CD4-positive, alpha-beta T cell (primary cell): Measurements from ENCODE around the gene PTCD2. TPM values are rescaled to one million over a fixed set of nuclear protein-coding genes. Genes with fewer than 3 reads are reported as not detected.

Experiments
- ATAC-seq: fragments of 200-7000 bp; cut with Tn5 transposase; one replicate; pipeline ENCODE4 v1.10.0; 2022; ENCODE audit warnings: mild to moderate bottlenecking; ENCODE audit not compliant: poor library complexity
- CTCF ChIA-PET: fragments of 350-600 bp; sonication (Branson Sonifier 250); formaldehyde crosslinking; loops from one replicate; lab custom pipeline; 2021; ENCODE audit warnings: antibody characterized with exemption, inconsistent platforms; lab: Charles Lee
- POLR2A ChIA-PET: fragments of 350-600 bp; sonication (Branson Sonifier 250); formaldehyde crosslinking; loops from one replicate; lab custom pipeline; 2021; ENCODE audit warnings: antibody characterized with exemption, inconsistent platforms; lab: Charles Lee
- DNase-seq, 14 experiments: peaks; one replicate each; pipeline ENCODE4 v3.0.0-alpha.2; 2013 to 2020; ENCODE audit warnings: mixed read lengths in 2 of 14
- H3K27ac ChIP-seq, 2 donors: one replicate each; pipeline versions ENCODE4 v1.5.1 to v1.7.0; 2013; ENCODE audit warnings: low read length in 2 of 2, low read depth in 1 of 2, mild to moderate bottlenecking in 1 of 2
- H3K27me3 ChIP-seq, 2 experiments: 1 replicate in 1 of 2; 2 replicates in 1 of 2; pipeline versions ENCODE4 v1.6.1 to v1.7.0; 2013; ENCODE audit warnings: low read length in 2 of 2, control low read depth in 1 of 2, mild to moderate bottlenecking in 1 of 2, moderate library complexity in 1 of 2; ENCODE audit not compliant: insufficient read depth in 2 of 2, control insufficient read depth in 1 of 2
- H3K36me3 ChIP-seq: one replicate; pipeline ENCODE4 v1.6.1; 2013; ENCODE audit warnings: low read length, control low read depth; ENCODE audit not compliant: insufficient read depth
- H3K4me1 ChIP-seq: one replicate; pipeline ENCODE4 v1.6.1; 2013; ENCODE audit warnings: low read length, control low read depth; ENCODE audit not compliant: insufficient read depth
- H3K4me3 ChIP-seq: one replicate; pipeline ENCODE4 v1.5.1; 2013; ENCODE audit warnings: mild to moderate bottlenecking, low read length, moderate library complexity
- H3K9me3 ChIP-seq, 2 experiments: 1 replicate in 1 of 2; 2 replicates in 1 of 2; pipeline versions ENCODE4 v1.6.1 to v1.7.0; 2013; ENCODE audit warnings: low read length in 2 of 2, mild to moderate bottlenecking in 2 of 2, control low read depth in 1 of 2, moderate library complexity in 1 of 2; ENCODE audit not compliant: control insufficient read depth in 1 of 2, insufficient read depth in 1 of 2
- H3K27ac Mint-ChIP-seq: one replicate; pipeline ENCODE4 v1.8.0; 2020; ENCODE audit warnings: mixed read lengths
- H3K27me3 Mint-ChIP-seq: one replicate; pipeline ENCODE4 v1.8.0; 2021; ENCODE audit warnings: mixed read lengths
- H3K36me3 Mint-ChIP-seq: one replicate; pipeline ENCODE4 v1.8.0; 2021; ENCODE audit warnings: low read depth, mixed read lengths
- H3K4me1 Mint-ChIP-seq: one replicate; pipeline ENCODE4 v1.8.0; 2021; ENCODE audit warnings: low read depth, mixed read lengths
- H3K4me3 Mint-ChIP-seq: one replicate; pipeline ENCODE4 v1.8.0; 2020; ENCODE audit warnings: mild to moderate bottlenecking, mixed read lengths
- H3K9me3 Mint-ChIP-seq: one replicate; pipeline ENCODE4 v1.8.0; 2020; ENCODE audit warnings: mixed read lengths
- intact Hi-C, 2 experiments: fragments of 100-400 bp; cut with DNase I in 1 of 2; cut with micrococcal nuclease in 1 of 2; formaldehyde crosslinking; loops; one replicate each; pipeline versions ENCODE4 v1.15.1 to v1.9.0; 2023 to 2025; cut with DNase I, micrococcal nuclease
- total RNA-seq, 174 experiments: library from RNA in 2 of 174; stranded (reverse) in 2 of 174; gene quantifications; one replicate each; pipeline ENCODE4 v1.2.3 and lab custom pipeline; 2021 to 2026
- TF ChIP-seq, protein P1 (sequence below): fragments of 200-600 bp; IDR thresholded peaks from one replicate; pipeline ENCODE4 v1.8.0; 2022; ENCODE audit warnings: antibody characterized with exemption, mild to moderate bottlenecking

Gene PTCD2
- total RNA-seq, 2 experiments from 2014 or later = 2.9 to 3.3 TPM

DNA sequence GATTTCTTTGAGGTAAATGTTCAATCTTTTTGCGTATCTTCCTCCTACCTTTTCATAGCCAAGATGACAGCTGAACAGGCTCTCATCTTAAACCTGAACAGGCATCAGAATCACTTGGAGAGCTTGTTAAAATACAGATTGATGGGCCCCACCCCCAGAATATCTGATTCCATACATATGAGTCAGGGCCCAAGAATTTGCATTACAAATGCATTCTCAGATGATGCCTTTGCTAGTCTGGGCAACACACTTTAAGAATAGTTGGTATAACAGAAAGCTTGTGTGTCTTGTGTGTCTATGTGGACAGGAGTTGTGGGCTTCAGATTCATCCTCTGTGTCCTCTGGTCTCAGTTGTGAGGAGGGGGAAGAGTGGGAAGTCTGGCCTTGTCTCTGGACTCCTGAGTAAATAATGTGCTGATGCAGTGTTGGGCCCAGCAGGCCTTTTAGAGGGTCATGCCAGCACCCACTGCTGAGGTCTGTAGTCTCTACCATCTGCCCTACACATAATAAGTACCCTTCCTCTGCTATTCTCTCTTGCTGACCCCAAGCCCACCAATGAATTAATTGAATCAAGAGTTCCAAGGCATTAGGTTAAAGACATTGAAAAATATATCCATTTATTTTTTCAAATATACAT is 43.1 kb downstream of the PTCD2 start:
- H3K4me1 Mint-ChIP-seq = no peaks in the 10 kb centered on the region
- no peak overlapping the region for H3K4me3 Mint-ChIP-seq
- H3K27ac ChIP-seq = no peak overlapping the region
- TF ChIP-seq, protein P1, sequence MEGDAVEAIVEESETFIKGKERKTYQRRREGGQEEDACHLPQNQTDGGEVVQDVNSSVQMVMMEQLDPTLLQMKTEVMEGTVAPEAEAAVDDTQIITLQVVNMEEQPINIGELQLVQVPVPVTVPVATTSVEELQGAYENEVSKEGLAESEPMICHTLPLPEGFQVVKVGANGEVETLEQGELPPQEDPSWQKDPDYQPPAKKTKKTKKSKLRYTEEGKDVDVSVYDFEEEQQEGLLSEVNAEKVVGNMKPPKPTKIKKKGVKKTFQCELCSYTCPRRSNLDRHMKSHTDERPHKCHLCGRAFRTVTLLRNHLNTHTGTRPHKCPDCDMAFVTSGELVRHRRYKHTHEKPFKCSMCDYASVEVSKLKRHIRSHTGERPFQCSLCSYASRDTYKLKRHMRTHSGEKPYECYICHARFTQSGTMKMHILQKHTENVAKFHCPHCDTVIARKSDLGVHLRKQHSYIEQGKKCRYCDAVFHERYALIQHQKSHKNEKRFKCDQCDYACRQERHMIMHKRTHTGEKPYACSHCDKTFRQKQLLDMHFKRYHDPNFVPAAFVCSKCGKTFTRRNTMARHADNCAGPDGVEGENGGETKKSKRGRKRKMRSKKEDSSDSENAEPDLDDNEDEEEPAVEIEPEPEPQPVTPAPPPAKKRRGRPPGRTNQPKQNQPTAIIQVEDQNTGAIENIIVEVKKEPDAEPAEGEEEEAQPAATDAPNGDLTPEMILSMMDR = no peak
- no peaks in the 10 kb centered on the region for H3K9me3 ChIP-seq
- DNase-seq (no peak), ATAC-seq (no peak)
- H3K27me3 Mint-ChIP-seq = no peaks in the 10 kb centered on the region
- POLR2A ChIA-PET = no interaction called here
- CTCF ChIA-PET = no interaction called here
- H3K4me3 ChIP-seq = no peak overlapping the region
- H3K36me3 ChIP-seq = peaks cover 18% of the 10 kb centered on the region
- H3K4me1 ChIP-seq = no peaks in the 10 kb centered on the region
- intact Hi-C loops = no loop called here
- H3K27ac Mint-ChIP-seq = no peak overlapping the region
- peaks cover 48% of the 10 kb centered on the region for H3K36me3 Mint-ChIP-seq
- H3K27me3 ChIP-seq = no peaks in the 10 kb centered on the region
- no peaks in the 10 kb centered on the region for H3K9me3 Mint-ChIP-seq

GRCh38 chr5:72364171-72364570 is 44.0 kb downstream of the PTCD2 start:
- TF ChIP-seq, protein P1 = no peak
- no peaks in the 10 kb centered on the region for H3K27me3 ChIP-seq
- no peak overlapping the region for H3K4me3 ChIP-seq
- no peaks in the 10 kb centered on the region for H3K4me1 Mint-ChIP-seq
- no peaks in the 10 kb centered on the region for H3K9me3 ChIP-seq
- ChIA-PET POLR2A (no interaction called here), CTCF (no interaction called here)
- peaks cover 39% of the 10 kb centered on the region for H3K36me3 Mint-ChIP-seq
- no peak for ATAC-seq
- no peaks in the 10 kb centered on the region for H3K4me1 ChIP-seq
- no peak overlapping the region for H3K27ac ChIP-seq
- peaks cover 10% of the 10 kb centered on the region for H3K36me3 ChIP-seq
- H3K27me3 Mint-ChIP-seq = no peaks in the 10 kb centered on the region
- no peaks in the 10 kb centered on the region for H3K9me3 Mint-ChIP-seq
- DNase-seq = no peak
- intact Hi-C loops = no loop called here
- no peak overlapping the region for H3K27ac Mint-ChIP-seq
- H3K4me3 Mint-ChIP-seq = no peak overlapping the region

DNA sequence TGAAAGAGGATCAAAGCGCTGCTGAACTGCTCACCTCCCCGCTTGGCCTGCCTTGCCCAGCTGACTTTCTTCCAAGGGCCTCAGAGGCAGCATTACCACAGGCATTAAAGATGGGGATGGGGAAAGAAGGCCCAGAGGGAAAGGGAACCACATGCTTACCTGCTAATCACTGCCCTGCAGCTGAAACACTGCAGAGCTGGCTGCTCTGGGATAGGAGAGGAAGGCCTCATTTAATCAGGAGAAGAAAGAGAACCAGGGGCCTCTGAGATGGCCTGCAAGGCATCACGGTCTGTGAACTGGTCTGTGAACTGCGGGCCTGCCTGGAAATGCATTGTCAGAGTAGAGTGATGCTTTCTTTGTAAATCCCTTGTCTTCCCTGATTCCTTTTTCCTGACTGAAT is 44.8 kb downstream of the PTCD2 start:
- Mint-ChIP-seq H3K36me3 (peaks cover 31% of the 10 kb centered on the region), H3K4me3 (no peak overlapping the region), H3K9me3 (no peaks in the 10 kb centered on the region), H3K4me1 (no peaks in the 10 kb centered on the region), H3K27me3 (no peaks in the 10 kb centered on the region), H3K27ac (no peak overlapping the region)
- Histone ChIP-seq H3K4me1 (no peaks in the 10 kb centered on the region), H3K27ac (no peak overlapping the region), H3K4me3 (no peak overlapping the region), H3K9me3 (no peaks in the 10 kb centered on the region), H3K36me3 (peaks cover 4% of the 10 kb centered on the region), H3K27me3 (no peaks in the 10 kb centered on the region)
- TF ChIP-seq, protein P1 = no peak
- POLR2A ChIA-PET = no interaction called here
- no peak for ATAC-seq
- CTCF ChIA-PET = interaction anchor here (1.2 kb wide), 1 partner anchor 159 kb away, joined by 3 read pairs; no protein-coding TSS in a partner anchor
- DNase-seq = no peak
- intact Hi-C loops = loop anchor here in 1 of 2 experiments (5.0 kb wide), 1 partner anchor 837 kb away; no protein-coding TSS in a partner anchor
